GM10266 (cell line): ENCODE data around the gene CES3.

Source experiments
- DNase-seq: peaks from one replicate; pipeline ENCODE4 v3.0.0; 2012; ENCODE audit errors: extremely low spot score
- CTCF ChIP-seq: IDR thresholded peaks from 2 replicates; pipeline ENCODE4 v1.5.1; 2012; ENCODE audit warnings: mild to moderate bottlenecking, low read depth; ENCODE audit not compliant: control insufficient read depth, insufficient read depth; ENCODE audit errors: missing control alignments

Gene CES3

GRCh38 chr16:66961065-66961744 is at the start of gene CES3:
TSS of gene CES3 (plus strand) at chr16:66961266. CDS start at chr16:66961308, 42 bp downstream.
- peak; percentile 84 for TF ChIP-seq CTCF
- DNase-seq = peak; percentile 72

GRCh38 chr16:66911801-66912200 is 49.3 kb upstream of the CES3 start:
- no peak for DNase-seq
- no peak for TF ChIP-seq CTCF

- TF ChIP-seq CTCF = no peak
- no peak for DNase-seq
These were observed 48.0 kb upstream of the CES3 start for GRCh38 chr16:66913081-66913480.

GRCh38 chr16:66913711-66914110 is 47.4 kb upstream of the CES3 start:
- no peak for DNase-seq
- no peak for TF ChIP-seq CTCF

- no peak for DNase-seq
- TF ChIP-seq CTCF = no peak
These were observed 46.5 kb upstream of the CES3 start for GRCh38 chr16:66914541-66914940.

GRCh38 chr16:66915041-66915440 is 46.0 kb upstream of the CES3 start:
- no peak for DNase-seq
- no peak for TF ChIP-seq CTCF

- no peak for TF ChIP-seq CTCF
- DNase-seq = no peak
These were observed 44.5 kb upstream of the CES3 start for GRCh38 chr16:66916518-66916917.
